CD4-positive, CD25-positive, alpha-beta regulatory T cell (primary cell): ENCODE measurements around the gene STMP1. TPM values are rescaled to one million over a fixed set of nuclear protein-coding genes. Genes with fewer than 3 reads are reported as not detected.
"Not testable (repeated sequence)": the region's sequence is repeated elsewhere in the genome, so short reads cannot be mapped to it uniquely, and the experiment has no call there.

Source experiments
- ATAC-seq, 2 donors: fragments of 150-1000 bp; cut with Tn5 transposase; one replicate each; pipeline ENCODE4 v1.10.0; 2021; ENCODE audit warnings: low read depth in 2 of 2, moderate number of reproducible peaks in 2 of 2, moderate library complexity in 1 of 2
- DNase-seq, 3 donors: peaks; one replicate each; pipeline versions ENCODE4 v3.0.0 to v3.0.0-alpha.2; 2012 to 2022; ENCODE audit warnings: mixed read lengths in 1 of 3
- H3K27ac ChIP-seq: one replicate; pipeline ENCODE4 v1.7.0; 2013; ENCODE audit warnings: mild to moderate bottlenecking, low read length; ENCODE audit not compliant: insufficient read depth, poor library complexity, severe bottlenecking
- H3K27me3 ChIP-seq: one replicate; pipeline ENCODE4 v1.7.0; 2013; ENCODE audit warnings: low read length; ENCODE audit not compliant: control insufficient read depth, insufficient read depth
- H3K36me3 ChIP-seq: one replicate; pipeline ENCODE4 v1.7.0; 2013; ENCODE audit warnings: mild to moderate bottlenecking, low read length, moderate library complexity; ENCODE audit not compliant: control insufficient read depth, insufficient read depth
- H3K4me1 ChIP-seq: 2 replicates; pipeline ENCODE4 v1.7.0; 2013; ENCODE audit warnings: mild to moderate bottlenecking, low read length; ENCODE audit not compliant: insufficient read depth, control insufficient read depth, poor library complexity, severe bottlenecking
- H3K4me3 ChIP-seq: one replicate; pipeline ENCODE4 v1.7.0; 2013; ENCODE audit warnings: low read depth, mild to moderate bottlenecking, low read length, moderate library complexity
- H3K9me3 ChIP-seq, 2 experiments: 1 replicate in 1 of 2; 2 replicates in 1 of 2; pipeline ENCODE4 v1.7.0; 2013; ENCODE audit warnings: low read length in 2 of 2, mild to moderate bottlenecking in 1 of 2, moderate library complexity in 1 of 2; ENCODE audit not compliant: control insufficient read depth in 2 of 2
- H3K27ac Mint-ChIP-seq, 3 donors: one replicate each; pipeline ENCODE4 v1.8.0; 2020 to 2022; ENCODE audit warnings: mild to moderate bottlenecking in 3 of 3, mixed read lengths in 3 of 3, moderate library complexity in 2 of 3
- H3K27me3 Mint-ChIP-seq: one replicate; pipeline ENCODE4 v1.8.0; 2022; ENCODE audit warnings: mild to moderate bottlenecking, mixed read lengths
- H3K36me3 Mint-ChIP-seq: one replicate; pipeline ENCODE4 v1.8.0; 2020; ENCODE audit warnings: mixed read lengths
- H3K4me1 Mint-ChIP-seq, 4 donors: one replicate each; pipeline ENCODE4 v1.8.0; 2020 to 2022; ENCODE audit warnings: mixed read lengths in 4 of 4, mild to moderate bottlenecking in 1 of 4
- H3K4me3 Mint-ChIP-seq, 4 donors: one replicate each; pipeline ENCODE4 v1.8.0; 2020 to 2022; ENCODE audit warnings: mild to moderate bottlenecking in 4 of 4, mixed read lengths in 4 of 4, moderate library complexity in 3 of 4
- H3K9me3 Mint-ChIP-seq, 7 donors: one replicate each; pipeline ENCODE4 v1.8.0; 2020 to 2022; ENCODE audit warnings: mixed read lengths in 7 of 7, mild to moderate bottlenecking in 3 of 7, moderate library complexity in 2 of 7
- polyA plus RNA-seq, 4 donors: library from polyadenylated mRNA; unstranded; fragments of 300-500 nt; fragmentation: Illumina TruSeq; gene quantifications; one replicate each; pipeline ENCODE4 v1.2.3, GENCODE V29; 2021
- total RNA-seq: library from RNA; stranded (reverse); gene quantifications from one replicate; pipeline ENCODE4 v1.2.3, GENCODE V29; 2022

Gene STMP1
- total and polyA plus RNA-seq, 5 donors from 2014 or later = 18.2 to 61.4 (median 53.8) TPM

DNA sequence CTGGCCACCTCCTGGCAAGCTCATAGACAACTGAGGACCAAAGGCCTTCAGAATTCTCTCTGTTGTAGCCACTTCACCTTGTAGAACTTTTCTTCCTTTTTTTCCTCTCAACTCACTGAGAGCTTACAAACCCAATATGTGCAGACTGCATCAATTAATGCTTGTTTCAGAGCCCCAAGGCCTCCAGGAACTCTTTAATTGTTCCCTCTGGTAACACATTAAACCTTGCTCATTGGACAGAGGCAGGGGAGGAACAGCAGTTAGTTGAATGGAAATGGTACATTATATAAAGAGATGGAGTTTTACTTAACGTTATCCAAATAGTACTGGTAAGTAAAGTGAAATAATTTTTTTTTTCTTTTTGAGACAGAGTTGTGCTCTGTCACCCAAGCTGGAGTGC lies 25.2 kb downstream of the STMP1 start:
- Mint-ChIP-seq H3K27ac (peak overlapping the region in 1 of 3 donors; percentile 36), H3K4me1 (peaks cover 0 to 4% (median 3%) of the 10 kb centered on the region in 4 donors), H3K36me3 (peaks cover 22% of the 10 kb centered on the region), H3K9me3 (peaks cover 0 to 2% (median 0%) of the 10 kb centered on the region in 7 donors), H3K27me3 (no peaks in the 10 kb centered on the region), H3K4me3 (peak overlapping the region in 1 of 4 donors; percentile 30)
- Histone ChIP-seq H3K4me3 (no peak overlapping the region), H3K36me3 (peaks cover 6% of the 10 kb centered on the region), H3K9me3 (no peaks in the 10 kb centered on the region), H3K27ac (no peak overlapping the region), H3K27me3 (no peaks in the 10 kb centered on the region), H3K4me1 (no peaks in the 10 kb centered on the region)
- DNase-seq (no peak), ATAC-seq (no peak)

DNA sequence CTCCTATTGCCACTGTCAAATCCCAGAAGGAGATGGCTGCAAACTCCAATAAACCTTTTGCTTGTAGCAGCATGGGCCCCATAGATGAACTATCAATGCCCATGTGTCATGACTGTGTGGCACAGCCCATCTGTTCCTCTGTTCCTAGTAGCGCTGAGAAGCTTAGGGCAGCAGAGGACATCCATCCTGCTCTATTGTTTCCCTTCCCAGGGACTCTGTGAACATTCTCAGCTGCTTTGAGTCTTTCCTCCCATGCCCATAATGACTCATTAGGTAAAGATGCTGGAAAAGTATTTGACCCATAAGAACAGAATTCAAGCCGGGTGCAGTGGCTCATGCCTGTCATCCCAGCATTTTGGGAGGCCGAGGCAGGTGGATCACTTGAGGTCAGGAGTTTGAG lies 28.3 kb downstream of the STMP1 start:
- Histone ChIP-seq H3K4me1 (no peaks in the 10 kb centered on the region), H3K27ac (no peak overlapping the region), H3K36me3 (peaks cover 4% of the 10 kb centered on the region), H3K4me3 (no peak overlapping the region), H3K27me3 (no peaks in the 10 kb centered on the region), H3K9me3 (no peaks in the 10 kb centered on the region)
- H3K36me3 Mint-ChIP-seq = peaks cover 24% of the 10 kb centered on the region
- H3K27me3 Mint-ChIP-seq = no peaks in the 10 kb centered on the region
- DNase-seq (no peak), ATAC-seq (no peak)
- H3K9me3 Mint-ChIP-seq = peaks cover 0 to 2% (median 0%) of the 10 kb centered on the region in 7 donors
- peaks cover 0 to 4% (median 3%) of the 10 kb centered on the region in 4 donors for H3K4me1 Mint-ChIP-seq
- no peak overlapping the region for H3K4me3 Mint-ChIP-seq
- H3K27ac Mint-ChIP-seq = no peak overlapping the region

DNA sequence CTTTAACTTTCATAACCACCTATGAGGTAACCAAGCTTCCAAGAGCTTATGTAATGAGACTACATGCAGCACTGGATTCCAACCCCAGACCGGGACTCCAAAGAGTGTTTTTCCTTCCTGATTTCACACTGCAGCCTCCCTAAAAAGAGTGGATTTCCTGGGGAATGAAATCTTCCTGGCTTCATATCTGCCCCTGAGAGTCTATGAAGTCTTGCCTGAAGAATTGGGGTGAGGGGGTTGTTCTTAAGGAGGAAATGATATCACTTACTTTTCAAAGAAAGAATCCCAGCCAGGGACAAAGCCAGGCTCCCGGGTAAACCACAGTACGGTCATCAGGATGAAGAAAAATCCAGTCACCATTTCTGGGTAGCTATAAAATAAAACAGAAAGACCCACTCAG lies 29.7 kb downstream of the STMP1 start:
- Mint-ChIP-seq H3K4me1 (peaks cover 0 to 4% (median 3%) of the 10 kb centered on the region in 4 donors), H3K9me3 (peaks cover 0 to 2% (median 0%) of the 10 kb centered on the region in 7 donors), H3K27me3 (no peaks in the 10 kb centered on the region), H3K4me3 (no peak overlapping the region), H3K27ac (no peak overlapping the region), H3K36me3 (peaks cover 21% of the 10 kb centered on the region)
- no peak for DNase-seq
- H3K36me3 ChIP-seq = peaks cover 4% of the 10 kb centered on the region
- H3K4me3 ChIP-seq = no peak overlapping the region
- ATAC-seq = no peak
- no peak overlapping the region for H3K27ac ChIP-seq
- no peaks in the 10 kb centered on the region for H3K4me1 ChIP-seq
- no peaks in the 10 kb centered on the region for H3K9me3 ChIP-seq
- H3K27me3 ChIP-seq = no peaks in the 10 kb centered on the region

DNA sequence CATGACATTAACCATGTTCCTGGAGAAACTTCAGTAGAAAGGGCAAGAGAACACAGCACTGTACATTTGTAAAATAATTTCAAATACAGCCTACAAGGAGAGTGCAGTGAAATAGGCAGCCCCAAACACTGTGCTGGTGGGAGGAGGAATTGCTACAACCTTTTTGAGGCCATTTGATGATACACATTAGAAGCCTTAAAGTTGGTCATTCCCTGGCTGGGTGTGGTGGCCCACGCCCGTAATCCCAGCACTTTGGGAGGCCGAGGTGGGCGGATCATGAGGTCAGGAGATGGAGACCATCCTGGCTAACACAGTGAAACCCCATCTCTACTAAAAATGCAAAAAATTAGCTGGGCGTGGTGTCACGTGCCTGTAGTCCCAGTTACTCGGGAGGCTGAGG lies 30.3 kb downstream of the STMP1 start:
- not testable (repeated sequence) for H3K9me3 Mint-ChIP-seq, H3K4me1 ChIP-seq, H3K9me3 ChIP-seq, H3K27ac Mint-ChIP-seq, DNase-seq, H3K4me1 Mint-ChIP-seq, H3K4me3 Mint-ChIP-seq, H3K27me3 Mint-ChIP-seq, H3K4me3 ChIP-seq, H3K27me3 ChIP-seq, H3K36me3 ChIP-seq, ATAC-seq, H3K27ac ChIP-seq
- peaks cover 21% of the 10 kb centered on the region for H3K36me3 Mint-ChIP-seq

DNA sequence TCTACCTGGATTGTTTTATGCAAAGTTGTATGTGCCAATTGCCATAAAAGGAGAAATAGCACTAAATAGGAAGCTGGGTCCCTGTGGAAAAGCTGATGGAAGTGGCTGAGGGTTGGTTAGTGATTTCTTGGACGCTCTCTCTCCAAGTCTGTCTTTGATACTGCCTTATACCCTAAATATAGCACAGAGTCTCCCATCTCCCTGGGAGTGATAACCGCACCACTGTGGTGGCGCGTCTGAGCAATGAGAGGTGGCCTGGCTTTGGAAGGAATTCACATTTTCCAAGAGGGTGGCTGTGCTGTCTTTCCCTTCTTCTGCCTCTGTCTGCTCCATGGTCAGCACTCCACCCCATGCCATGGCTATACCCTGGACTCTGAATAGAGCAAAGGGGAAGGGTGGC lies 31.2 kb downstream of the STMP1 start:
- H3K4me1 Mint-ChIP-seq = no peaks in the 10 kb centered on the region
- no peaks in the 10 kb centered on the region for H3K9me3 Mint-ChIP-seq
- H3K27ac ChIP-seq = no peak overlapping the region
- no peak overlapping the region for H3K4me3 ChIP-seq
- H3K27me3 Mint-ChIP-seq = no peaks in the 10 kb centered on the region
- DNase-seq (no peak), ATAC-seq (no peak)
- no peaks in the 10 kb centered on the region for H3K4me1 ChIP-seq
- no peaks in the 10 kb centered on the region for H3K27me3 ChIP-seq
- no peaks in the 10 kb centered on the region for H3K9me3 ChIP-seq
- peaks cover 21% of the 10 kb centered on the region for H3K36me3 Mint-ChIP-seq
- H3K27ac Mint-ChIP-seq = no peak overlapping the region
- peaks cover 4% of the 10 kb centered on the region for H3K36me3 ChIP-seq
- no peak overlapping the region for H3K4me3 Mint-ChIP-seq

DNA sequence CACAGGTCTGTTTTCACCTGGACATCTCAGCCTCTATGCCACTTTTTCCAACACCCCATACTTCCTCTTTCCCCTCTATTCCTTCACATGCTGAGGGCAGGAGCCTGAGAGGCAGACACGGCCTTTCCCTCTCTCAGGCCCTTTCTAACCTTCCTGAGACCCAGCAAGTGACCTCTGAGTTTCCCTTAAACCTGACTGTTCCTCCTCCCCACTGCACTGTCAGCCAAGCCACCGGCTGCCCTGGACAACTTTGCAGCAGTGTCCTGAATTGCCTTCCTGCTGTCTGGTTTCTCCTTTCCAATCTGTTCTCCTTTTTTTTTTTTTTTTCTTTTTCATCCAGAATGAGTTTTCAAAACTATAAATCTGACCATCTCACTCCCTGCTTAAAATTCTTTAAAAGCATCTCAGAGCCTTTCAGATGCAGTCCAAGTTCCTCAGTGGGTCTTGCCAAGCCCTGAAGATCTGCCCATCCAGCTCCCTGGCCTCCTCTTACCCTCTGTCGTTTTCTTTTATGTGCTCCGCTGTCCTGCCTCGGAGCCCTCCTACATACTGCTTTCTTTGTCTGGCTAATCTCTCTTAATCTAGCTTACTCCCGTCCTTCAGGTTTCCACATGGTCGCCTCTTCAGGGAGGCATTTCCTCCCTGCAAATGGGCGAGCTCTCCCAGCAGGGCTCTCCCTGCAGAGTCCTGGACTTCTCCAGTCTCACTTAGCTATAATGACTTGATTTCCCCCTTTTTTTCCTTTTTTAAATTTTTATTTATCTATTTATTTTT lies 35.1 kb downstream of the STMP1 start:
- Mint-ChIP-seq H3K4me3 (no peak overlapping the region), H3K27me3 (no peaks in the 10 kb centered on the region), H3K27ac (no peak overlapping the region), H3K4me1 (peaks cover 0 to 2% (median 0%) of the 10 kb centered on the region in 4 donors), H3K9me3 (peaks cover 0 to 2% (median 0%) of the 10 kb centered on the region in 7 donors), H3K36me3 (peaks cover 14% of the 10 kb centered on the region)
- Histone ChIP-seq H3K36me3 (no peaks in the 10 kb centered on the region), H3K4me1 (no peaks in the 10 kb centered on the region), H3K4me3 (no peak overlapping the region), H3K9me3 (no peaks in the 10 kb centered on the region), H3K27ac (no peak overlapping the region), H3K27me3 (no peaks in the 10 kb centered on the region)
- ATAC-seq (no peak), DNase-seq (no peak)

DNA sequence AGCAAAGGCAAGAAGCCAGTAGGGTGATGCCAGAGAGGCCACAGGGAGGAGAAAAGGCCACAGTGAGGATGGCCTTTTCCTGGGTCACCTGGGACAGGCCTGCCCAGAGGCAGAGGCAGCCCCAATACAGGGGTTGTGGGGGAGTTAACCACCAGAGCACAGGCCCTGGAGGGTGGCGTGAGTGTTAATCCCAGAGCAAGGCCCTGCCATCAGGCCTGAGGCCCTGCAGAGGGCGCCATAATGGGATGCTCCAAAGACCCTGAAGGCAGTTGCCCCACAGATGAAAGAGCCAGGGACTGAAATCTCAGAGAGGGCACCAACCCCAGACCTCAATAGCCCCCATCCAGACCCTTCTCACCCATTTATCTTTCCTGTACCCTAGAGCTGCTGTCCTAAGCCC lies 41.8 kb downstream of the STMP1 start:
- no peak overlapping the region for H3K27ac Mint-ChIP-seq
- no peaks in the 10 kb centered on the region for H3K9me3 ChIP-seq

DNA sequence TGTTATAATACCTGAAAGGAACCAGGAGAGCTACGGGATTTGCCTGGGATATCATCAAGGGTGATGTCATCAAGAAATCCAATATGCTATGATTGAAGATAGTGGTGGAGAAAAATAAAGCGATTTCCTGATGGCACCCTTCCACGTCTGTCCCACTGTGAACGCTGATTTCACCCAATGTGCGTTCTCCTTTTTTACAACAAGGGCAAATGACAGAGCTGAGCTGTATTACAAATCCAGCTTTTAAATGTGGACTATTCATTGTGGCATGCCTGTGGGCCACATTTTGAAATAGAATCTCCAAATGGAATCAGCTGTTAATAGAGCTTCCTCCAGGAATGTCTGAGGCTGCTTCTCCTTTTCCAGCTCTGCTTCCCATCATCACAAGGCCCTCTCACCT lies 42.4 kb downstream of the STMP1 start:
- H3K4me3 ChIP-seq = no peak overlapping the region
- H3K27ac ChIP-seq = no peak overlapping the region
- H3K9me3 ChIP-seq = no peaks in the 10 kb centered on the region
- Mint-ChIP-seq H3K4me3 (no peak overlapping the region), H3K36me3 (peaks cover 8% of the 10 kb centered on the region), H3K27ac (no peak overlapping the region), H3K4me1 (no peaks in the 10 kb centered on the region), H3K9me3 (no peaks in the 10 kb centered on the region), H3K27me3 (no peaks in the 10 kb centered on the region)
- no peaks in the 10 kb centered on the region for H3K4me1 ChIP-seq
- no peaks in the 10 kb centered on the region for H3K27me3 ChIP-seq
- no peak for DNase-seq
- ATAC-seq = no peak
- H3K36me3 ChIP-seq = no peaks in the 10 kb centered on the region

More for the DNA sequence above, 41.8 kb downstream of the STMP1 start:
- H3K27ac ChIP-seq = no peak overlapping the region
- no peaks in the 10 kb centered on the region for H3K27me3 ChIP-seq
- no peaks in the 10 kb centered on the region for H3K36me3 ChIP-seq
- DNase-seq (peak in 1 of 3 donors; percentile 8), ATAC-seq (no peak)
- no peaks in the 10 kb centered on the region for H3K4me1 ChIP-seq
- Mint-ChIP-seq H3K4me3 (no peak overlapping the region), H3K36me3 (peaks cover 8% of the 10 kb centered on the region), H3K9me3 (peaks cover 0 to 1% (median 0%) of the 10 kb centered on the region in 7 donors), H3K27me3 (no peaks in the 10 kb centered on the region), H3K4me1 (peaks cover 0 to 1% (median 0%) of the 10 kb centered on the region in 4 donors)
- no peak overlapping the region for H3K4me3 ChIP-seq
